ENCODE results near the gene CCNT1.
"Not testable (repeated sequence)": the region's sequence is repeated elsewhere in the genome, so short reads cannot be mapped to it uniquely, and the experiment has no call there.

The CCNT1 gene

GRCh38 chr12:48643011-48643410 lies 73.5 kb downstream of the CCNT1 start:
- no peak for TF ChIP-seq CTCF (IDR thresholded peaks at IDR 0.05; ENCODE audit: insufficient read depth, low read depth, low read length, missing control alignments)
- no peak overlapping the region for H3K4me3 ChIP-seq (ENCODE audit: low read depth, low read length)
- DNase-seq (ENCODE audit: low read depth) = no peak

- not testable (repeated sequence) for DNase-seq (ENCODE audit: low read depth); H3K4me3 ChIP-seq (ENCODE audit: low read depth, low read length)
Measured at GRCh38 chr12:48641752-48642555, 74.6 kb downstream of the CCNT1 start.

- DNase-seq (ENCODE audit: low read depth) = no peak
- TF ChIP-seq CTCF (IDR thresholded peaks at IDR 0.05; ENCODE audit: insufficient read depth, low read depth, low read length, missing control alignments) = no peak
- H3K4me3 ChIP-seq (ENCODE audit: low read depth, low read length) = no peak overlapping the region
Measured at GRCh38 chr12:48640854-48641253, 75.7 kb downstream of the CCNT1 start.

- no peak for DNase-seq (ENCODE audit: low read depth)
- H3K4me3 ChIP-seq (ENCODE audit: low read depth, low read length) = no peak overlapping the region
- no peak for TF ChIP-seq CTCF (IDR thresholded peaks at IDR 0.05; ENCODE audit: insufficient read depth, low read depth, low read length, missing control alignments)
Measured at GRCh38 chr12:48640428-48640827, 76.1 kb downstream of the CCNT1 start.

Data from GM12865 (cell line).